ENCODE measurements around the gene SUMF2. TPM values are rescaled to one million over a fixed set of nuclear protein-coding genes. Genes with fewer than 3 reads are reported as not detected.

SUMF2 gene
- total RNA-seq, 4 donors from 2014 or later, result 93.4 to 481 (median 127) TPM

- Histone ChIP-seq H3K4me1 (peaks cover 0 to 6% (median 2%) of the 10 kb centered on the region in 4 donors), H3K27ac (no peak within 1 kb of the TSS), H3K4me3 (peak within 1 kb of the TSS in 3 of 4 donors; percentile 11 to 35 (median 22)), H3K9me3 (no peaks in the 10 kb centered on the region), H3K36me3 (no peaks in the 10 kb centered on the region), H3K27me3 (peaks cover 19% of the 10 kb centered on the region)
- TF ChIP-seq CTCF (IDR thresholded peaks at IDR 0.05) (no peak), POLR2AphosphoS5 (IDR thresholded peaks at IDR 0.05) (no peak), EP300 (IDR thresholded peaks at IDR 0.05; ENCODE audit: low read depth) (no peak), POLR2A (IDR thresholded peaks at IDR 0.05) (no peak)
- intact Hi-C loops (cut with DNase I; ENCODE audit: low total_unique reads) (no loop called here), in situ Hi-C loops (cut with MboI; ENCODE audit: low pct_ligation_motif_present in 1 of 4, low pct_unique_long_range_greater_than_20kb in 1 of 4, low sequenced_read_pairs in 3 of 4) (no loop called here)
- 23% methylated on average over 37 of the region's 65 CpGs; no CpG with 5 or more reads in 1 of the 2 donors for WGBS, 2 donors (ENCODE audit: low coverage in 1 of 2)
- peak; percentile 11 for DNase-seq
These were observed 51.9 kb downstream of the SUMF2 start, which contains the start of gene NUPR2 for GRCh38 chr7:56115852-56116538. Gene NUPR2 (minus strand): TSS chr7:56116417. CDS start chr7:56116314, 103 bp downstream.

GRCh38 chr7:56121440-56121839 is 57.4 kb downstream of the SUMF2 start:
- H3K27ac ChIP-seq, result no peak overlapping the region
- H3K27me3 ChIP-seq, result peaks cover 5% of the 10 kb centered on the region
- intact Hi-C loops (cut with DNase I; ENCODE audit: low total_unique reads) (no loop called here), in situ Hi-C loops (cut with MboI; ENCODE audit: low pct_ligation_motif_present in 1 of 4, low pct_unique_long_range_greater_than_20kb in 1 of 4, low sequenced_read_pairs in 3 of 4) (no loop called here)
- H3K36me3 ChIP-seq, result no peaks in the 10 kb centered on the region
- H3K4me3 ChIP-seq, result no peak overlapping the region
- no peaks in the 10 kb centered on the region for H3K9me3 ChIP-seq
- no peaks in the 10 kb centered on the region for H3K4me1 ChIP-seq
- TF ChIP-seq EP300 (IDR thresholded peaks at IDR 0.05; ENCODE audit: low read depth) (no peak), POLR2AphosphoS5 (IDR thresholded peaks at IDR 0.05) (no peak), CTCF (IDR thresholded peaks at IDR 0.05) (no peak), POLR2A (IDR thresholded peaks at IDR 0.05) (no peak)
- WGBS, 2 donors (ENCODE audit: low coverage in 1 of 2), result 80 to 93% methylated on average over 2 to 6 of the region's 6 CpGs
- DNase-seq, result no peak

- intact Hi-C loops (cut with DNase I; ENCODE audit: low total_unique reads), result no loop called here
- in situ Hi-C loops (cut with MboI; ENCODE audit: low pct_ligation_motif_present in 1 of 4, low pct_unique_long_range_greater_than_20kb in 1 of 4, low sequenced_read_pairs in 3 of 4), result no loop called here
These were observed 60.9 kb downstream of the SUMF2 start for GRCh38 chr7:56124981-56125380.

DNA sequence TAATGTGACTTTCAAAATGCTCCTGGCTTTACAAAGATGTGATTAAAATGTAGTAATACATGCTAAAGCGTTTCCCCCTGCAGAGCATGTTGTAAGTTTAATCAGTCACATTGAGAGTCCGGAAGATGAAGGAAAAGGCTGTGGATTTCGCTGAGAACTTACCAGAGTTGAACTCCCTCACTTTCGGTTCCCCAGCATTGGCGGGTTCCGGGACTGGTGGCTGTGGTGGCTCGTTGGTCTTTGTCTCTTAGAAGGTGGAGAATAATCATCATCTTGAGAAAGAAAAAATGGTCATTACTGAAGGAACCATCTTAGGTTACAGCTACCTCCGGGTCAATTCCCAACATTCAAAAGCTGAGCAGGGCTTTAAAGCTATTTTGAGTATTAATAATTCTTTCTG is 61.7 kb downstream of the SUMF2 start:
- Histone ChIP-seq H3K36me3 (no peaks in the 10 kb centered on the region), H3K9me3 (no peaks in the 10 kb centered on the region), H3K4me3 (no peak overlapping the region), H3K27ac (no peak overlapping the region), H3K4me1 (no peaks in the 10 kb centered on the region), H3K27me3 (no peaks in the 10 kb centered on the region)
- intact Hi-C loops (cut with DNase I; ENCODE audit: low total_unique reads) (no loop called here), in situ Hi-C loops (cut with MboI; ENCODE audit: low pct_ligation_motif_present in 1 of 4, low pct_unique_long_range_greater_than_20kb in 1 of 4, low sequenced_read_pairs in 3 of 4) (no loop called here)
- TF ChIP-seq EP300 (IDR thresholded peaks at IDR 0.05; ENCODE audit: low read depth), result no peak
- TF ChIP-seq CTCF (IDR thresholded peaks at IDR 0.05), result no peak
- TF ChIP-seq POLR2A (IDR thresholded peaks at IDR 0.05), result no peak
- TF ChIP-seq POLR2AphosphoS5 (IDR thresholded peaks at IDR 0.05), result no peak
- 84 to 96% methylated on average over 5 to 8 of the region's 8 CpGs for WGBS, 2 donors (ENCODE audit: low coverage in 1 of 2)
- DNase-seq, result no peak

More at GRCh38 chr7:56124981-56125380, 60.9 kb downstream of the SUMF2 start:
- WGBS, 2 donors (ENCODE audit: low coverage in 1 of 2), result 66% methylated on average over 3 of the region's 6 CpGs; no CpG with 5 or more reads in 1 of the 2 donors
- Histone ChIP-seq H3K4me3 (no peak overlapping the region), H3K27me3 (no peaks in the 10 kb centered on the region), H3K4me1 (no peaks in the 10 kb centered on the region), H3K27ac (no peak overlapping the region), H3K9me3 (no peaks in the 10 kb centered on the region), H3K36me3 (no peaks in the 10 kb centered on the region)
- no peak for DNase-seq
- TF ChIP-seq CTCF (IDR thresholded peaks at IDR 0.05) (no peak), EP300 (IDR thresholded peaks at IDR 0.05; ENCODE audit: low read depth) (no peak), POLR2AphosphoS5 (IDR thresholded peaks at IDR 0.05) (no peak)

Measured in transverse colon (tissue), 4 donors.